Urinary bladder (tissue), 4 donors: ENCODE results near the gene PDCL3. TPM values are rescaled to one million over a fixed set of nuclear protein-coding genes. Genes with fewer than 3 reads are reported as not detected.

Experiments
- DNase-seq: peaks from one replicate; pipeline ENCODE4 v3.0.0-alpha.2; 2015; ENCODE audit errors: extremely low spot score
- H3K27ac ChIP-seq: one replicate; pipeline ENCODE4 v1.5.1; 2013; ENCODE audit warnings: low read depth, mild to moderate bottlenecking, moderate library complexity
- H3K36me3 ChIP-seq: one replicate; pipeline ENCODE4 v1.6.1; 2013; ENCODE audit warnings: mild to moderate bottlenecking, moderate library complexity; ENCODE audit not compliant: insufficient read depth
- H3K4me1 ChIP-seq: one replicate; pipeline ENCODE4 v1.6.1; 2013; ENCODE audit warnings: mild to moderate bottlenecking, moderate library complexity; ENCODE audit not compliant: insufficient read depth
- H3K4me3 ChIP-seq: one replicate; pipeline ENCODE4 v1.5.1; 2013; ENCODE audit warnings: low read depth, low read length
- WGBS: extraction: QIAGEN DNeasy Blood & Tissue Kit; methylation state at CpG from one replicate; pipeline ENCODE4 v1.1.7; 2013; 5-methylcytosine and 5-hydroxymethylcytosine counted together
- polyA plus RNA-seq: library from polyadenylated mRNA; stranded (reverse); fragments of 200-250 nt; gene quantifications from one replicate; pipeline ENCODE4 v1.2.3, GENCODE V29; 2013
- total RNA-seq: library from RNA; depleted of rRNA; stranded (reverse); fragments of >200 nt; gene quantifications from one replicate; pipeline ENCODE4 v1.2.3, GENCODE V29; 2014
- donor health status: healthy with polysubstance abuse.
- donor health status: healthy.

The PDCL3 gene
- total and polyA plus RNA-seq, 2 donors, result 9.9 to 49.5 TPM

GRCh38 chr2:100580367-100581276 is 17.8 kb downstream of the PDCL3 start:
- no peaks in the 10 kb centered on the region for H3K4me1 ChIP-seq
- DNase-seq, result no peak
- no peaks in the 10 kb centered on the region for H3K36me3 ChIP-seq
- H3K27ac ChIP-seq, result no peak overlapping the region
- WGBS, result 73% methylated on average over 15 of the region's 15 CpGs
- no peak overlapping the region for H3K4me3 ChIP-seq

- H3K27ac ChIP-seq, result no peak overlapping the region
- no peaks in the 10 kb centered on the region for H3K4me1 ChIP-seq
- 90% methylated on average over 1 of the region's 1 CpG for WGBS
- DNase-seq, result no peak
- H3K36me3 ChIP-seq, result no peaks in the 10 kb centered on the region
- H3K4me3 ChIP-seq, result no peak overlapping the region
Observed at GRCh38 chr2:100581277-100581612, 18.5 kb downstream of the PDCL3 start.

GRCh38 chr2:100584816-100585215 is 22.0 kb downstream of the PDCL3 start:
- no peak for DNase-seq
- Histone ChIP-seq H3K4me1 (no peaks in the 10 kb centered on the region), H3K4me3 (no peak overlapping the region), H3K36me3 (no peaks in the 10 kb centered on the region), H3K27ac (no peak overlapping the region)
- WGBS, result 71% methylated on average over 3 of the region's 3 CpGs

GRCh38 chr2:100588071-100588786 is 25.4 kb downstream of the PDCL3 start:
- H3K27ac ChIP-seq, result no peak overlapping the region
- H3K4me3 ChIP-seq, result no peak overlapping the region
- H3K4me1 ChIP-seq, result no peaks in the 10 kb centered on the region
- no peaks in the 10 kb centered on the region for H3K36me3 ChIP-seq
- DNase-seq, result no peak
- 77% methylated on average over 7 of the region's 7 CpGs for WGBS

- no peak overlapping the region for H3K4me3 ChIP-seq
- H3K36me3 ChIP-seq, result no peaks in the 10 kb centered on the region
- no peaks in the 10 kb centered on the region for H3K4me1 ChIP-seq
- H3K27ac ChIP-seq, result no peak overlapping the region
- WGBS, result 75% methylated on average over 3 of the region's 3 CpGs
- no peak for DNase-seq
Observed at GRCh38 chr2:100589527-100589926, 26.7 kb downstream of the PDCL3 start.

GRCh38 chr2:100592226-100592625 is 29.4 kb downstream of the PDCL3 start:
- Histone ChIP-seq H3K4me3 (no peak overlapping the region), H3K27ac (no peak overlapping the region), H3K4me1 (no peaks in the 10 kb centered on the region), H3K36me3 (no peaks in the 10 kb centered on the region)
- WGBS, result 18% methylated on average over 1 of the region's 1 CpG
- DNase-seq, result no peak

GRCh38 chr2:100596465-100596864 is 33.7 kb downstream of the PDCL3 start:
- Histone ChIP-seq H3K27ac (no peak overlapping the region), H3K4me3 (no peak overlapping the region), H3K4me1 (no peaks in the 10 kb centered on the region), H3K36me3 (no peaks in the 10 kb centered on the region)
- no peak for DNase-seq
- WGBS, result 95% methylated on average over 5 of the region's 5 CpGs

- no peak for DNase-seq
- Histone ChIP-seq H3K36me3 (no peaks in the 10 kb centered on the region), H3K27ac (no peak overlapping the region), H3K4me1 (no peaks in the 10 kb centered on the region), H3K4me3 (no peak overlapping the region)
- WGBS, result 83% methylated on average over 3 of the region's 3 CpGs
Observed at GRCh38 chr2:100599566-100599965, 36.8 kb downstream of the PDCL3 start.

- 95% methylated on average over 3 of the region's 3 CpGs for WGBS
- H3K4me3 ChIP-seq, result no peak overlapping the region
- no peaks in the 10 kb centered on the region for H3K4me1 ChIP-seq
- no peak for DNase-seq
- no peaks in the 10 kb centered on the region for H3K36me3 ChIP-seq
- no peak overlapping the region for H3K27ac ChIP-seq
Observed at GRCh38 chr2:100601661-100602060, 38.9 kb downstream of the PDCL3 start.

GRCh38 chr2:100603414-100603813 is 40.6 kb downstream of the PDCL3 start:
- H3K4me3 ChIP-seq, result no peak overlapping the region
- no peaks in the 10 kb centered on the region for H3K36me3 ChIP-seq
- H3K4me1 ChIP-seq, result no peaks in the 10 kb centered on the region
- WGBS, result 95% methylated on average over 7 of the region's 7 CpGs
- no peak overlapping the region for H3K27ac ChIP-seq
- no peak for DNase-seq

GRCh38 chr2:100603948-100604633 is 41.3 kb downstream of the PDCL3 start:
- DNase-seq, result no peak
- WGBS, result 42% methylated on average over 10 of the region's 10 CpGs
- Histone ChIP-seq H3K27ac (no peak overlapping the region), H3K4me3 (no peak overlapping the region), H3K36me3 (no peaks in the 10 kb centered on the region), H3K4me1 (no peaks in the 10 kb centered on the region)

- Histone ChIP-seq H3K36me3 (no peaks in the 10 kb centered on the region), H3K4me3 (no peak overlapping the region), H3K27ac (no peak overlapping the region), H3K4me1 (no peaks in the 10 kb centered on the region)
- WGBS, result 67% methylated on average over 5 of the region's 5 CpGs
- no peak for DNase-seq
Observed at GRCh38 chr2:100606332-100606725, 43.5 kb downstream of the PDCL3 start.

- whole genome bisulfite sequencing, result 60% methylated on average over 14 of the region's 14 CpGs
- DNase-seq, result no peak
- Histone ChIP-seq H3K4me1 (no peaks in the 10 kb centered on the region), H3K4me3 (no peak overlapping the region), H3K36me3 (no peaks in the 10 kb centered on the region), H3K27ac (no peak overlapping the region)
Observed at GRCh38 chr2:100606726-100607343, 44.0 kb downstream of the PDCL3 start.
